ENCODE results near the gene ITGA1. TPM values are rescaled to one million over a fixed set of nuclear protein-coding genes. Genes with fewer than 3 reads are reported as not detected.

Gene ITGA1
- total and polyA plus RNA-seq, 2 of the 8 experiments (the other 6 are each of a cell fraction or from before 2014, with no cell fraction given) = 2.3 to 9.0 TPM

GRCh38 chr5:52743529-52743928 is 44.2 kb upstream of the ITGA1 start:
- Histone ChIP-seq H3K4me1 (replicated peaks in 1 of 4; ENCODE audit: control insufficient read depth in 3 of 4, insufficient read depth in 4 of 4, low read length in 3 of 4) (no peaks in the 10 kb centered on the region), H3K79me1 (ENCODE audit: low read depth, low read length) (no peaks in the 10 kb centered on the region), H3K18ac (ENCODE audit: extremely low read depth, low read length) (no peak overlapping the region), H3K4me2 (ENCODE audit: insufficient read depth in 1 of 2, low read depth in 2 of 2, low read length in 2 of 2) (no peak overlapping the region), H3K79me2 (ENCODE audit: control insufficient read depth in 1 of 2, insufficient read depth in 2 of 2, low read length in 2 of 2) (no peaks in the 10 kb centered on the region), H3K9me3 (ENCODE audit: insufficient read depth in 2 of 2, low read depth in 1 of 2, low read length in 1 of 2) (no peaks in the 10 kb centered on the region), H3K23ac (ENCODE audit: insufficient read length) (no peak overlapping the region), H2AFZ (ENCODE audit: low read length) (no peak overlapping the region), H2BK5ac (ENCODE audit: low read depth, low read length) (no peak overlapping the region), H3K4me3 (ENCODE audit: extremely low read depth in 1 of 4, insufficient read depth in 2 of 4, low read depth in 3 of 4, low read length in 4 of 4) (no peak overlapping the region), H2BK20ac (ENCODE audit: low read length) (no peak overlapping the region), H2BK120ac (replicated peaks; ENCODE audit: low read depth, low read length) (no peak overlapping the region), H4K91ac (replicated peaks; ENCODE audit: insufficient read length, low read length) (no peak overlapping the region), H2AK5ac (ENCODE audit: low read depth, low read length) (no peak overlapping the region), H3K9ac (replicated peaks in 1 of 4; ENCODE audit: extremely low read depth in 1 of 4, low read depth in 3 of 4, low read length in 3 of 4) (no peak overlapping the region), H3K36me3 (ENCODE audit: control insufficient read depth in 2 of 4, insufficient read depth in 4 of 4, low read length in 3 of 4) (no peaks in the 10 kb centered on the region), H2BK12ac (ENCODE audit: low read depth, low read length) (no peak overlapping the region), H3K27me3 (replicated peaks in 1 of 4; ENCODE audit: control insufficient read depth in 3 of 4, extremely low read depth in 1 of 4, insufficient read depth in 3 of 4, low read length in 3 of 4) (no peaks in the 10 kb centered on the region), H4K20me1 (replicated peaks in 1 of 2; ENCODE audit: control insufficient read depth in 1 of 2, insufficient read depth in 2 of 2, low read length in 2 of 2) (no peaks in the 10 kb centered on the region), H3K27ac (ENCODE audit: low read depth, low read length) (no peak overlapping the region), H2BK15ac (ENCODE audit: low read length) (no peak overlapping the region), H3K4ac (replicated peaks; ENCODE audit: insufficient read length, low read depth, low read length) (no peak overlapping the region), H3K56ac (replicated peaks; ENCODE audit: insufficient read length, low read depth, low read length) (no peak overlapping the region), H3K23me2 (ENCODE audit: low read depth, low read length) (no peaks in the 10 kb centered on the region), H3K14ac (ENCODE audit: insufficient read length) (no peak overlapping the region), H4K5ac (ENCODE audit: insufficient read length, low read depth, low read length) (no peak overlapping the region), H4K8ac (ENCODE audit: extremely low read depth, insufficient read depth, low read length) (no peak overlapping the region)
- no peak for DNase-seq (ENCODE audit: low read depth in 1 of 2, low spot score in 2 of 2)
- no peak for FAIRE-seq
- POLR2A ChIA-PET (ENCODE audit: partially characterized antibody) = no interaction called here
- TF ChIP-seq SIN3A (conservative IDR thresholded peaks at IDR 0.05 in 1 of 2, IDR thresholded peaks at IDR 0.05 in 1 of 2; ENCODE audit: low read depth in 1 of 2, low read length in 2 of 2) = no peak
- TF ChIP-seq SAP30 (IDR thresholded peaks at IDR 0.05; ENCODE audit: insufficient read depth, insufficient replicate concordance, low read length) = no peak
- TF ChIP-seq USF2 (IDR thresholded peaks at IDR 0.05; ENCODE audit: low read length) = no peak
- TF ChIP-seq CTCF (IDR thresholded peaks at IDR 0.05; ENCODE audit: control extremely low read depth in 1 of 3, insufficient read depth in 1 of 3, low read depth in 1 of 3, low read length in 3 of 3) = no peak
- TF ChIP-seq TEAD4 (IDR thresholded peaks at IDR 0.05; ENCODE audit: low read depth, low read length) = no peak
- CTCF ChIA-PET (ENCODE audit: partially characterized antibody) = no interaction called here
- 78% methylated on average over 3 of the region's 3 CpGs; no CpG with 5 or more reads in 1 of the 2 experiments for WGBS, 2 experiments (ENCODE audit: extremely low coverage in 1 of 2, insufficient coverage in 1 of 2, insufficient read length in 1 of 2, insufficient replicate concordance in 2 of 2, low coverage in 1 of 2, low lambda C conversion rate in 2 of 2, missing lambda C conversion rate in 1 of 2)
